HG02870 (cell line): ENCODE data around the gene ARPC5L.
A peak's percentile ranks its signal among the peaks of the same experiment; 100 is the strongest.

Experiments used
- ATAC-seq: cut with Tn5 transposase; IDR thresholded peaks from one replicate; pipeline ENCODE4 v1.9.1; 2021; ENCODE audit warnings: mild to moderate bottlenecking, moderate library complexity; ENCODE audit not compliant: unreplicated experiment

ARPC5L gene

GRCh38 chr9:124860582-124861341 is 1.2 kb upstream of the ARPC5L start:
- no peak for ATAC-seq

GRCh38 chr9:124863371-124863871 is 1.5 kb downstream of the ARPC5L start:
- ATAC-seq: no peak

- ATAC-seq: peak; percentile 49
Observed at GRCh38 chr9:124868511-124869465, 6.9 kb downstream of the ARPC5L start.

DNA sequence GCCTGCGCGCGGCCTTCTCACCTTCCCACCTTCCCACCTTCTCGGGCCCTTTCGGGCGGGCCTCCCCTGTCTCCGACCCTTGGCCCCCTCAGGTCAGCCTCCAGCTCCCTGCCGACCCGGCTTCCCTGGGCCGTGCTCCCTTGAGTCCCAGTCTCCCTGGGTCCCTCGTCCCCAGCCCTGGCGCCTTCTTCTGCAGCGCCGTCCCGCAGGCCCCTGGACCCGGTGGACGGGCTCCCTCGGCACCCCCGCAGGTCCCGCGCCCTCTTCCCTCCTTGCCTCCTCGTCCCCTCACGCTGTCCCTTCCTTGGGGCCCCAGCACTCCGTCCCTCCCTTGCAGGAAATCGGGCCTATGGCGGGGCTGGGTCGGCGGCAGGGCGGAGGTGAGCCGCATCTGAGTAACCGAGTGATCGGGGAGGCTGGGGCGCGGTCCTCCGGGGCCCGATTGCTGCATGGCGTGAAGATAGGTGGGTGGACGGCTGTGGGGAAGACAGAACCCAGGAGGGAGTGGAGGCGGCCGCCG is 7.6 kb downstream of the ARPC5L start:
- ATAC-seq: peak; percentile 7

DNA sequence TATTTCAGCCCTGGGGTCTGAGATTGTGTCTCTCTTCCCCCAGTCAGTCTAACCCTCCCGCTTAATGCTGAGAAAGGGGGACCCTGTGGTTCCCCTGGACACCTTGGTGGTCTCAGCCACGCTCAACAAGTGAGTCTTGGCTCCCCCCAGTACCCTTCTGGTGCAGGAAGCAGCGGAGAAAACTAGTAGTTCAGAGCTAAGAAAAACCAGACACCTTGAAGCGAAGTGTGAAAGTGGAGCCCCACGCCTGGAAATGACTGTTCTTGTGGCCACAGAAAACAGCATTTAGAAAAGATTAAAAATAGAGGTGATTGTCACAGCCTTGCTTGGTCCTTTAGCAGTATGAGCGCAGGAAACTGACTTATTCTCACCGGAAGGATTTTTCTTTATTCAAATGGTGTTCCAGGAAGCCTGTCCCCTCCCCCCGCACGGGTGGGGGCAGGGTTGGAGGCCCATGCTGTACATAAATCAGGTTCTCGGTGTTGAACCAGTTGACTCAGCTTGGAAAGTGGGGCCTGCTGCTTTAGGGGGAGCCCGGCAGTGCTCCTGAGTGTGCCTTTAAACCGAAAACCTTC is 8.1 kb downstream of the ARPC5L start:
- ATAC-seq: peak; percentile 48

DNA sequence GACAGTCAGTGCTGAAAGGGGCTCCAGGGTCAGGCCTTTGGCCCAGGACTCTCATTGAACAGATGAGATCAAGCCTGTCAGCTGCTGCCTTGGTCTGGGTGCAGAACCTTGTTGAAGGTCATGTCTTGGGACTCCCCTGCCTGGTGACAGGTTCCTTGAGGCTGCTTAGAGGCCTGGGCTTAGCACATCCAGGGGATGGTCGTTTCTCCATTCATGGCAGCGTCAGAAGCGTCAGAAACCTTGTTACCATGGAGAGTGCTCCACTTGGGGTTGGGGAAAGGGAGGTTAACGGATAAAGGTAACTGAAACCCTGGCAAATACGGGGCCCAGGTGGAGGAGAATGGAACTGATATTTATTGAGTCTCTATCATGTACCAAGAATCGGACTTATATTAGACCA is 8.8 kb downstream of the ARPC5L start:
- no peak for ATAC-seq

DNA sequence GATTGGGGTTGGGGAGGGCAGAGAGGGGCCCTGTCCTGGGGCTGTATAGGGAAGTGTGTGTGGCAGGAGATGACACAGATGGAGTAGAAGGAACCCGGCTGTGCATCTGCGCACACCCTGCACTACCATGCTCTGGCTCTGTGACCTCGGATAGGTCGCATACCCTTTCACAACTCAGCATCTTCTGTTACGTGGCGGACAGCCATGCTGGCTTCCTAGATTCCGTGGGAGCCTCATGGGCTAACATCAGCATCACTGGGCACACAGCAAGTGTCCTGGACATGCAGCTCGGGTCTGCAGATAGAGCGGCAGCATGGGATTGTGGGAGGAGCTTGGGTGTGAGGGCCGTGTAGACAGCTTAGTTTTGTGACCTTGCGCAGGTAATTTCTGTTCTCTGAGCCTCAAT is 9.2 kb downstream of the ARPC5L start:
- ATAC-seq: no peak

DNA sequence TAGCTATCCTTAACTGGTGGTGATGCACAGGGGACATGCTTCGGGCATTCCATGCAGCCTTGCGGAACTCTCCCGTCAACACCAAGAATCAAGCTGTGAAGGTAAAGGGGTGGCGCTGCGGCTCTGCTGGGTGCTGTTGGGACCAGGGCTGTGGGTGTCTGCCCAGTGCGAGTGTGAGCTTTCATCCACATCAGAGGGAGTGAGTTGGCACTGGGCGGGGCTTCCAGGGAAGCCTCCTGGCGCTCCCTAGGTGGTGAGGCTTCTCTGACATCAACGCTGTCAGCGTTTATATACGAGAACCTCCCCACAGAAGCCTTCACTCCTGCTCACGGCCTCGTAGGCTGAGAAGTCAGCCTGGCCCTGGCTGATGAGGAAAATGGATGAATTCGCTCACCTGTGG is 11.7 kb downstream of the ARPC5L start:
- no peak for ATAC-seq

DNA sequence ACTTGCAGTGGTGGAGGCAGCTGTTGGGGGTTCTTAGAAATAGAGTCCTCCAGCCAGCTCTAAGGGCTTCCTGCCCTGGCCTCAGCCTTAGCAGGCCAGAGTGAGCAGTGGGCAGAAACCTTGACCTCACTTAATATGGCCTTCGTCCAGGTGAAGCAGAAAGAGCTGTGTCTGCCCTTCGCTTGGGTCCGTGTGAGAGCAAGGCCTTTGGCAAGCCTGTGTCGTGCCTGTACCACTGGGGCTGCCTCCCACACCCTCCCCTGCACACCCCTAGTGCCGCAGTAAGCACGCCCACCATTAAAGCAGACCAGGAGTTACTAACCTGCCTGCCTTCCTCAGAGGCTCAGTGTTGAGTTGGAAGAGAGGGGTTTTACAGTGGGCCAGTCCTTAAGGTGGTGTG is 13.6 kb downstream of the ARPC5L start:
- no peak for ATAC-seq

- no peak for ATAC-seq
Observed at GRCh38 chr9:124877021-124877782, 15.3 kb downstream of the ARPC5L start.

DNA sequence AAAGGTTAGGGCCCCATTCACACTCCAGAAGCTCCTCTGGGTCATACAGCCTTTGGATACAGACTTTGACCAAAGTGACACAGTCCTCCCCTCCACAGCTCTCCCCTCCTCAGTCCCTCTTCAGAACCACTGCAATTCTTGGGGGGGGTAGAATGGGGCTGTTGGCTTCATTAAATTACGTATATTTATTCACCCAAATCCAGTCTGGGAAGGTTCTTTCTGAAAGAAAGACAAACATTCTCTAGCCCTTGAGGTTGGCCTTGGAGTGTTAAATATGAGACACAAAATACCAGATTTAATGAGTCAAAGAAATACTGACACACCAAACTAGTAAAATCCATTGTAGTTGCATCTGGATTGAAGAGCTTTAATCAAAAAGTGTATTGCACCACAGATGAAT is 16.1 kb downstream of the ARPC5L start:
- no peak for ATAC-seq

- no peak for ATAC-seq
Observed at GRCh38 chr9:124878518-124878917, 16.6 kb downstream of the ARPC5L start.

DNA sequence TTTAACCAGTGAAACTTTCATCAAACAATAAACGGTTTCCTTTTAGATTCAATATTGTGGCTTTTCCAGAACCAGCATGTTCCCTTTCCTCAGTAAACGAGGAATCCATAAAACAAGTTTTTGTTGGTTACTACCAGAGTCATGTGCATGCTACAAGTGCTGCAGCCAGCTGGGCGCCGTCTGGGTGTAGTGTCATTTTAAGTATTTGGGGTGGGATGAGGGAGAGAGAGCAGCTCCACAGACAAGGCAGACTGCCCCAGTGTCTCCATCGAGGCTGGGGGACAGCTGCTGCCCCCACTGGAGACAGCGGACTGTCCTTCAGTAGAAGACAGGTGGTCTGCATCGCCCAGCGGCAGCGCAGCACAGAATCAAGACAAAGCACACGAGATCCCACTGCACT is 17.3 kb downstream of the ARPC5L start:
- no peak for ATAC-seq

- ATAC-seq: no peak
Observed at GRCh38 chr9:124880501-124880900, 18.6 kb downstream of the ARPC5L start.

DNA sequence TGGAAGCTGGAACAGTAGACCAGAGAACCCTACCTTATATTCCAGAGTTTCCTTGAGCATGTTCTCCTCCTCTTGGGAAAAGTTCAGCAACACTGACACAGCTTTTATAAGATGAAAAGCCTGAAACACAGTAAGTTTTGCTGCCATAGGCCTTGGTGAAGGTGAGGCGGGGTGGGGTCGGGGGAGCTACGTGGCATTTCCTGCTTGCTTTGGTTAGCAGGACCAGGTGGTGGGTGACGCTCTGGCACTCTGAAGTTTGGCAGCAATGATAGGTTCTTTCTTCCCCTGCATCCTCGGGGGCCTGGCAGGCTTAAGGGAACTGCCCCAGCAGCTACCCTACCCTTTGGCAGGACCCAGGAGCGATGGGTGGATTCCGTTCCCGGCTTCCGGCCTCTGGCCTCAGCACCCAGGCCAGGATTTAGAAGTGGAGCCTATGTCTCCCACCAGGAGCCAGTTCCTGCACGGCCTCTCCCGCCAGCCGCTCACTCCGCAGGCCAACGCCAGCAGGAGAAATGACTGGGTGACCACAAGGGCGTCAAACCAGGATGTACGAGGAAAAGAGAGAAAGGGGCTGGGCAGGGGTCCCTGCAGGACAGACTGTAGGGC is 19.3 kb downstream of the ARPC5L start:
- ATAC-seq: no peak

GRCh38 chr9:124882231-124882630 is 20.3 kb downstream of the ARPC5L start:
- no peak for ATAC-seq

DNA sequence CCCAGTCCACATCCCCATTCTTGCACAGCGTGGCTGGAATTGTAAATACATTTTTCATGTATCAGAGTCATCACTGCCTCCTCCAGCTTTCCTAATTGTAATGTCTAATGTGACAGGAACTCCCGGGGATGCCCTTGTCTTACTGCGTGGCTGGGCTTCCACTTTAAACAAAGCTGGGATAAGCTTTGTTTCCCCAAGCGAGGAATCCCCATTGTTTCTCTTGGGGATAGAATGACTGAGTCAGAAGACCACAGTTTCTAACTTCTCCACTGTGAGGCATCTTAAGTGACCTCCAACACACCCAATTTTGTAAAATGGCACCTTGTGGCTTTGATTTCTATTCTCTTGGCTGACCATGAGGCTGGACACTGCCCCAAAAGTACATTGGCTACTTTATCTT is 22.4 kb downstream of the ARPC5L start:
- no peak for ATAC-seq

DNA sequence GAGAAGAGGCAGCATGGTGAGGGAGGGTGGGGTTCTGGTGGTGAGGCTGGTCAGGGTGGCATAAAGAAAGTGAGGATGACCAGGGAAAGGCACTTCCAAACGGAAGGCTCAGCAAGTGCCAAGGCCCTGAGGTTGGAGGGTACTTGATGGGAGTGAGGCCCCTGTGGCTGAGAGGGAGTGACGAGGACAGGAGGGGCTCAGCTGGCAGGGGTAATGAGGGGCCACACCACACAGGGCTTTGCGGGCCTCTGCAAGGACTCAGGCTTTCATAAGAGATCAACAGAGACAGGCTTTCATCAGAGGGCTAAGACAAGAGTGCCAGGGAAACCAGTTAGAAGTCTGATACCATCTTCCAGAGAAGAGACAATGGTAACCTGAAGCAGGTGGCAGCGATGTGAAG is 23.6 kb downstream of the ARPC5L start:
- ATAC-seq: no peak

GRCh38 chr9:124886461-124886860 is 24.5 kb downstream of the ARPC5L start:
- no peak for ATAC-seq

DNA sequence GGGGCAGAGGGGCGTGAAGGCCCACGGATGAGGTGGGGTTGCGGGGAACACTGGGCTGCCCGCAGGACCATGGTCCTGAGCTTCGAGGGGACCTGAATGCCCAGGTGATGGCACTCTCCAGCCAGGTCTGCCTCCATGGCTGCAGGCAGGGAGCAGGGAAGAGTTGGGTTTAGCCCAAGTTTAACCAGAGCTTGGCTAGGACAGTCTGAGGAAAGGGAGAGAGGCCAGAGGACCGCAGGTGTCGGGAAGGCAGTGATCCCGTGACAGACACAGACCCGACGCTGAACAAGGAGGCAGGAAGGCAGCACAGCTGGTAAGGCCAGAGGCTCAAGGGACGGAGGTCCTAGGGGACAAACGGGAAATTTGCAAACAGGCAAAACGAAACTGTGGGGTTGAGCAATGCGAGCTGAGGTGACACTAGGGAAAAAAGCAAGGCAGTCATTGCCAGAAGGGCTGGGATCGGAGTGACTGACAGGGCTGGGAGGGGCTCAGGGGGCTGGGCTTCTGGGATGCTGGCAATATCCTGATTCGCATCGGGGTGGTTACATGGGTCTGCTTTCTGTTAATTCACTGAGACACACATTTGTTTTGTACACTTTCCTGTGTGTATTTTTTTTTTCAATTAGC is 25.0 kb downstream of the ARPC5L start:
- no peak for ATAC-seq
